HEK293 (cell line): ENCODE data around the gene CHCHD6.
A peak's percentile ranks its signal among the peaks of the same experiment; 100 is the strongest.

Experiments
- BCL6B ChIP-seq: fragments of 450-650 bp; formaldehyde crosslinking; IDR thresholded peaks from 2 replicates; pipeline ENCODE4 v1.5.1; 2017; ENCODE audit warnings: missing biosample characterization, missing genetic modification characterization
- HOXC10 ChIP-seq: sonication (generic); formaldehyde crosslinking; IDR thresholded peaks from 2 replicates; pipeline ENCODE4 v1.8.1; 2023; ENCODE audit warnings: mild to moderate bottlenecking, missing genetic modification reagents
- KLF7 ChIP-seq: fragments of 450-650 bp; formaldehyde crosslinking; IDR thresholded peaks from 2 replicates; pipeline ENCODE4 v1.5.1; 2016; ENCODE audit warnings: missing biosample characterization, missing genetic modification characterization, borderline replicate concordance
- SP2 ChIP-seq: fragments of 450-650 bp; formaldehyde crosslinking; IDR thresholded peaks from 2 replicates; pipeline ENCODE4 v1.5.1; 2016; ENCODE audit warnings: missing biosample characterization, missing genetic modification characterization
- TRIM28 ChIP-seq: IDR thresholded peaks from 2 replicates; pipeline ENCODE4 v1.6.1; 2011; ENCODE audit warnings: low read length, control low read depth, borderline replicate concordance
- ZBTB1 ChIP-seq: fragments of 450-650 bp; formaldehyde crosslinking; IDR thresholded peaks from 2 replicates; pipeline ENCODE4 v1.5.1; 2016; ENCODE audit warnings: missing biosample characterization, missing genetic modification characterization
- ZFP37 ChIP-seq: fragments of 450-650 bp; formaldehyde crosslinking; IDR thresholded peaks from 2 replicates; pipeline ENCODE4 v1.5.1; 2016; ENCODE audit warnings: missing biosample characterization, missing genetic modification characterization
- ZNF121 ChIP-seq: fragments of 450-650 bp; formaldehyde crosslinking; IDR thresholded peaks from 2 replicates; pipeline ENCODE4 v1.5.1; 2016; ENCODE audit warnings: missing biosample characterization, missing genetic modification characterization
- ZNF19 ChIP-seq: fragments of 450-650 bp; formaldehyde crosslinking; IDR thresholded peaks from 2 replicates; pipeline ENCODE4; 2016; ENCODE audit warnings: missing biosample characterization, missing genetic modification characterization, low read depth
- ZNF214 ChIP-seq: fragments of 450-650 bp; formaldehyde crosslinking; IDR thresholded peaks from 2 replicates; pipeline ENCODE4 v1.5.1; 2017; ENCODE audit warnings: missing biosample characterization, mild to moderate bottlenecking, missing genetic modification characterization, borderline replicate concordance
- ZNF221 ChIP-seq: fragments of 450-650 bp; formaldehyde crosslinking; IDR thresholded peaks from 2 replicates; pipeline ENCODE4 v1.5.1; 2017; ENCODE audit warnings: missing biosample characterization, missing genetic modification characterization, borderline replicate concordance
- ZNF280C ChIP-seq: fragments of 450-650 bp; formaldehyde crosslinking; IDR thresholded peaks from 2 replicates; pipeline ENCODE4 v1.5.1; 2016; ENCODE audit warnings: missing biosample characterization, missing genetic modification characterization
- ZNF354C ChIP-seq: fragments of 450-650 bp; formaldehyde crosslinking; IDR thresholded peaks from 2 replicates; pipeline ENCODE4 v1.5.1; 2016; ENCODE audit warnings: missing biosample characterization, missing genetic modification characterization, low read depth, borderline replicate concordance
- ZNF416 ChIP-seq: fragments of 450-650 bp; formaldehyde crosslinking; IDR thresholded peaks from 2 replicates; pipeline ENCODE4 v1.5.1; 2016; ENCODE audit warnings: missing biosample characterization, missing genetic modification characterization
- ZNF560 ChIP-seq: fragments of 450-650 bp; formaldehyde crosslinking; IDR thresholded peaks from 2 replicates; pipeline ENCODE4 v1.5.1; 2017; ENCODE audit warnings: missing biosample characterization, missing genetic modification characterization, borderline replicate concordance
- ZNF610 ChIP-seq: fragments of 450-650 bp; formaldehyde crosslinking; IDR thresholded peaks from 2 replicates; pipeline ENCODE4 v1.5.1; 2016; ENCODE audit warnings: missing biosample characterization, missing genetic modification characterization, borderline replicate concordance
- ZNF623 ChIP-seq: fragments of 450-650 bp; formaldehyde crosslinking; IDR thresholded peaks from 2 replicates; pipeline ENCODE4 v1.5.1; 2016; ENCODE audit warnings: missing biosample characterization, missing genetic modification characterization
- ZNF660 ChIP-seq: fragments of 450-650 bp; IDR thresholded peaks from 2 replicates; pipeline ENCODE4 v1.5.1; 2018; ENCODE audit warnings: missing biosample characterization, mild to moderate bottlenecking, missing genetic modification characterization
- ZNF776 ChIP-seq: fragments of 450-650 bp; formaldehyde crosslinking; IDR thresholded peaks from 2 replicates; pipeline ENCODE4 v1.5.0; 2017; ENCODE audit warnings: missing biosample characterization, missing genetic modification characterization, borderline replicate concordance
- ZNF791 ChIP-seq: fragments of 450-650 bp; formaldehyde crosslinking; IDR thresholded peaks from 2 replicates; pipeline ENCODE4 v1.5.1; 2016; ENCODE audit warnings: missing biosample characterization, missing genetic modification characterization
- ZSCAN23 ChIP-seq: fragments of 450-650 bp; formaldehyde crosslinking; IDR thresholded peaks from 2 replicates; pipeline ENCODE4 v1.5.1; 2016; ENCODE audit warnings: missing biosample characterization, missing genetic modification characterization
- ZXDB ChIP-seq: fragments of 450-650 bp; formaldehyde crosslinking; IDR thresholded peaks from 2 replicates; pipeline ENCODE4 v1.5.1; 2016; ENCODE audit warnings: missing biosample characterization, missing genetic modification characterization
- TF ChIP-seq, protein P1 (sequence below): fragments of 450-650 bp; formaldehyde crosslinking; IDR thresholded peaks from 2 replicates; pipeline ENCODE4 v1.5.1; 2016; ENCODE audit warnings: missing biosample characterization, missing genetic modification characterization, borderline replicate concordance
- TF ChIP-seq, protein P2 (sequence below): fragments of 450-650 bp; formaldehyde crosslinking; IDR thresholded peaks from 2 replicates; pipeline ENCODE4 v1.5.1; 2016; ENCODE audit warnings: missing biosample characterization, missing genetic modification characterization
- TF ChIP-seq, protein P3 (sequence below): fragments of 450-650 bp; formaldehyde crosslinking; IDR thresholded peaks from 2 replicates; pipeline ENCODE4 v1.5.1; 2016; ENCODE audit warnings: missing biosample characterization, missing genetic modification characterization

The CHCHD6 gene

DNA sequence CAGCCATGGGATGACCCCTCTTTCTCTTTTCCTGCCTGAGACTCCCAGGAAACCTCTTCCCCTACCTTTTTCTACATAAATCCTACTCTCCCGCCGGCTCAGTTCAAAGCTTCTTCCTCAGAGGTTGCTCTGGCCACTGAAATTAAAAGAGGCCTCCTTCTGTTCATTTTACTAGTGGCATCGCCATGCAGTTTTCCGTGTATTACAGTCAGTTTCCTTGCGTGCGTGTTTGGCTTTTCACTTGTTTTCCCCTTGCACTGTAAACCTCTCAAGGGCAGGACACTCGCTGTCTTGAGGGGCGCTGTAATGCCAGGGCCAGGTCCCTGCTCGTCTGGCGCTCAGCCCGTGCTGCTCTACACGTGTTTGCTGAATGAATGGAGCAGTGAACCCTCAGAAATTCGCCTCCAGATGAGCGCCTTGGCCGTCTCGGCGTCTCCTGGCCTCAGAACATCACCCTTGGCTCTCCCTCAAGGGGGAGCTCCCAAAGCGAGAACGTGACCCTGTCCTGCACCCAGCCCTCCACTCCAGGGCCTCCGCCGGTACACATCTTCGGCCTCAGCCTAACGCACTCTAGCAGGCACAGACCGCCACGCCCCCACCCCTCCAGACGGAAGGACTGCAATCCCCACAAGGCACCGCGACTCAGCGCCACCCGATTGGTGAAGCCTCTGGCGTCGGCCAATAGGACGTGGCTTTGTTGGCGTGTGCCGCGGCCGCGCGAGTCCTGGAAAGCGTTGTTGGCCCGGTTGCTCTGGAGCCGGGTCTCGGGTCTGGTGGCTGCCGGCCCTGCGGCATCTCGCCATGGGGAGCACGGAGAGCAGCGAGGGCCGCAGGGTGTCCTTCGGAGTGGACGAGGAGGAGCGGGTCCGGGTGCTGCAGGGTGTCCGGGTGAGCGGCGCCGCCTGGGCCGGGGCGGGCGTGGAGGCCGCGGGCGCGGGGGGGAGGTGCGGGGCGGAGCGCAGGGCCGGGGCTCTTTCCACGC lies at the start of gene CHCHD6 (continued):
- TF ChIP-seq ZNF354C (tag by site-specific recombination) (no peak), ZNF560 (no peak), ZNF416 (no peak), HOXC10 (CRISPR knock-in tag) (0 out of 2 replicates have a peak, but pooled peaks have one; percentile 71), ZNF610 (tag by site-specific recombination) (no peak), ZNF776 (tag by site-specific recombination) (no peak), KLF7 (tag by site-specific recombination) (peak; percentile 55; the same call in 1 of the 2 replicates), ZNF660 (tag by site-specific recombination) (no peak), ZNF221 (tag by site-specific recombination) (no peak), SP2 (tag by site-specific recombination) (peak; percentile 57), BCL6B (peak; percentile 81), ZNF623 (tag by site-specific recombination) (no peak), ZNF791 (tag by site-specific recombination) (no peak), ZXDB (tag by site-specific recombination) (peak; percentile 57), ZNF214 (tag by site-specific recombination) (no peak), TRIM28 (peak; percentile 83; the same call in 1 of the 2 replicates), ZNF19 (tag by site-specific recombination) (no peak), ZSCAN23 (tag by site-specific recombination) (no peak), ZBTB1 (tag by site-specific recombination) (no peak), ZNF280C (no peak), ZFP37 (tag by site-specific recombination) (no peak), ZNF121 (tag by site-specific recombination) (no peak)
- TF ChIP-seq, protein P1, sequence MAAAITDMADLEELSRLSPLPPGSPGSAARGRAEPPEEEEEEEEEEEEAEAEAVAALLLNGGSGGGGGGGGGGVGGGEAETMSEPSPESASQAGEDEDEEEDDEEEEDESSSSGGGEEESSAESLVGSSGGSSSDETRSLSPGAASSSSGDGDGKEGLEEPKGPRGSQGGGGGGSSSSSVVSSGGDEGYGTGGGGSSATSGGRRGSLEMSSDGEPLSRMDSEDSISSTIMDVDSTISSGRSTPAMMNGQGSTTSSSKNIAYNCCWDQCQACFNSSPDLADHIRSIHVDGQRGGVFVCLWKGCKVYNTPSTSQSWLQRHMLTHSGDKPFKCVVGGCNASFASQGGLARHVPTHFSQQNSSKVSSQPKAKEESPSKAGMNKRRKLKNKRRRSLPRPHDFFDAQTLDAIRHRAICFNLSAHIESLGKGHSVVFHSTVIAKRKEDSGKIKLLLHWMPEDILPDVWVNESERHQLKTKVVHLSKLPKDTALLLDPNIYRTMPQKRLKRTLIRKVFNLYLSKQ (tag by site-specific recombination) = no peak
- TF ChIP-seq, protein P2, sequence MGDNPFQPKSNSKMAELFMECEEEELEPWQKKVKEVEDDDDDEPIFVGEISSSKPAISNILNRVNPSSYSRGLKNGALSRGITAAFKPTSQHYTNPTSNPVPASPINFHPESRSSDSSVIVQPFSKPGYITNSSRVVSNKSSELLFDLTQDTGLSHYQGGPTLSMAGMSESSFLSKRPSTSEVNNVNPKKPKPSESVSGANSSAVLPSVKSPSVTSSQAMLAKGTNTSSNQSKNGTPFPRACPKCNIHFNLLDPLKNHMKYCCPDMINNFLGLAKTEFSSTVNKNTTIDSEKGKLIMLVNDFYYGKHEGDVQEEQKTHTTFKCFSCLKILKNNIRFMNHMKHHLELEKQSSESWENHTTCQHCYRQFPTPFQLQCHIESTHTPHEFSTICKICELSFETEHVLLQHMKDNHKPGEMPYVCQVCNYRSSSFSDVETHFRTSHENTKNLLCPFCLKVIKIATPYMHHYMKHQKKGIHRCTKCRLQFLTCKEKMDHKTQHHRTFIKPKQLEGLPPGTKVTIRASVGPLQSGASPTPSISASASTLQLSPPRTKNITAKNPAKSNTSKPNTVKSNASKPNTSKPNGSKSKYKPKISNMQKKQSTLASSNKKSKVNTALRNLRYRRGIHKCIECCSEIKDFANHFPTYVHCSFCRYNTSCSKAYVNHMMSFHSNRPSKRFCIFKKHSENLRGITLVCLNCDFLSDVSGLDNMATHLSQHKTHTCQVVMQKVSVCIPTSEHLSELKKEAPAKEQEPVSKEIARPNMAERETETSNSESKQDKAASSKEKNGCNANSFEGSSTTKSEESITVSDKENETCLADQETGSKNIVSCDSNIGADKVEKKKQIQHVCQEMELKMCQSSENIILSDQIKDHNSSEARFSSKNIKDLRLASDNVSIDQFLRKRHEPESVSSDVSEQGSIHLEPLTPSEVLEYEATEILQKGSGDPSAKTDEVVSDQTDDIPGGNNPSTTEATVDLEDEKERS (tag by site-specific recombination) = no peak
- TF ChIP-seq, protein P3, sequence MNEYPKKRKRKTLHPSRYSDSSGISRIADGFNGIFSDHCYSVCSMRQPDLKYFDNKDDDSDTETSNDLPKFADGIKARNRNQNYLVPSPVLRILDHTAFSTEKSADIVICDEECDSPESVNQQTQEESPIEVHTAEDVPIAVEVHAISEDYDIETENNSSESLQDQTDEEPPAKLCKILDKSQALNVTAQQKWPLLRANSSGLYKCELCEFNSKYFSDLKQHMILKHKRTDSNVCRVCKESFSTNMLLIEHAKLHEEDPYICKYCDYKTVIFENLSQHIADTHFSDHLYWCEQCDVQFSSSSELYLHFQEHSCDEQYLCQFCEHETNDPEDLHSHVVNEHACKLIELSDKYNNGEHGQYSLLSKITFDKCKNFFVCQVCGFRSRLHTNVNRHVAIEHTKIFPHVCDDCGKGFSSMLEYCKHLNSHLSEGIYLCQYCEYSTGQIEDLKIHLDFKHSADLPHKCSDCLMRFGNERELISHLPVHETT (tag by site-specific recombination) = 0 out of 2 replicates have a peak, but pooled peaks have one; percentile 27
